Stimulated activated naive CD8-positive, alpha-beta T cell treated with anti-CD3 and anti-CD28 coated beads, Interleukin-15, Interleukin-2, amounts not matched to agents 100 ng/mL and 50 ng/mL, for 24 hours (primary cell): Measurements from ENCODE around the gene CDK19.
A peak's percentile ranks its signal among the peaks of the same experiment; 100 is the strongest.
"Not testable (repeated sequence)": the region's sequence is repeated elsewhere in the genome, so short reads cannot be mapped to it uniquely, and the experiment has no call there.

Experiments
- H3K27ac Mint-ChIP-seq: one replicate; pipeline ENCODE4 v1.8.0; 2021; ENCODE audit warnings: mild to moderate bottlenecking, mixed read lengths
- H3K27me3 Mint-ChIP-seq: one replicate; pipeline ENCODE4 v1.8.0; 2021; ENCODE audit warnings: mixed read lengths
- H3K36me3 Mint-ChIP-seq: one replicate; pipeline ENCODE4 v1.8.0; 2021; ENCODE audit warnings: low read depth, mixed read lengths
- H3K4me1 Mint-ChIP-seq: one replicate; pipeline ENCODE4 v1.8.0; 2021; ENCODE audit warnings: low read depth, mixed read lengths
- H3K4me3 Mint-ChIP-seq: one replicate; pipeline ENCODE4 v1.8.0; 2021; ENCODE audit warnings: mild to moderate bottlenecking, mixed read lengths
- H3K9me3 Mint-ChIP-seq: one replicate; pipeline ENCODE4 v1.8.0; 2021; ENCODE audit warnings: mixed read lengths

CDK19 gene

GRCh38 chr6:110799189-110799588 lies 16.1 kb downstream of the CDK19 start:
- Mint-ChIP-seq H3K9me3 (peaks cover 13% of the 10 kb centered on the region), H3K27ac (no peak overlapping the region), H3K4me3 (no peak overlapping the region), H3K27me3 (no peaks in the 10 kb centered on the region), H3K4me1 (peaks cover 15% of the 10 kb centered on the region), H3K36me3 (peaks cover 16% of the 10 kb centered on the region)

- Mint-ChIP-seq H3K36me3 (peaks cover 2% of the 10 kb centered on the region), H3K4me3 (no peak overlapping the region), H3K27me3 (no peaks in the 10 kb centered on the region), H3K27ac (no peak overlapping the region), H3K9me3 (peaks cover 4% of the 10 kb centered on the region), H3K4me1 (peaks cover 5% of the 10 kb centered on the region)
Measured at GRCh38 chr6:110795271-110795670, 20.0 kb downstream of the CDK19 start.

GRCh38 chr6:110786696-110787095 lies 28.6 kb downstream of the CDK19 start:
- Mint-ChIP-seq H3K27ac (no peak overlapping the region), H3K4me3 (no peak overlapping the region), H3K9me3 (peaks cover 3% of the 10 kb centered on the region), H3K27me3 (no peaks in the 10 kb centered on the region), H3K36me3 (peaks cover 8% of the 10 kb centered on the region), H3K4me1 (peaks cover 36% of the 10 kb centered on the region)

- Mint-ChIP-seq H3K27ac (no peak overlapping the region), H3K36me3 (peaks cover 8% of the 10 kb centered on the region), H3K4me1 (peaks cover 39% of the 10 kb centered on the region), H3K9me3 (peaks cover 3% of the 10 kb centered on the region), H3K27me3 (no peaks in the 10 kb centered on the region), H3K4me3 (no peak overlapping the region)
Measured at GRCh38 chr6:110786271-110786670, 29.0 kb downstream of the CDK19 start.

GRCh38 chr6:110784610-110784979 lies 30.7 kb downstream of the CDK19 start:
- H3K27me3 Mint-ChIP-seq = no peaks in the 10 kb centered on the region
- H3K36me3 Mint-ChIP-seq = peaks cover 8% of the 10 kb centered on the region
- peaks cover 43% of the 10 kb centered on the region for H3K4me1 Mint-ChIP-seq
- no peak overlapping the region for H3K4me3 Mint-ChIP-seq
- peaks cover 3% of the 10 kb centered on the region for H3K9me3 Mint-ChIP-seq
- H3K27ac Mint-ChIP-seq = no peak overlapping the region

GRCh38 chr6:110781522-110782214 lies 33.6 kb downstream of the CDK19 start:
- Mint-ChIP-seq H3K27me3 (no peaks in the 10 kb centered on the region), H3K27ac (no peak overlapping the region), H3K4me3 (no peak overlapping the region), H3K9me3 (no peaks in the 10 kb centered on the region), H3K36me3 (peaks cover 9% of the 10 kb centered on the region), H3K4me1 (peaks cover 47% of the 10 kb centered on the region)

GRCh38 chr6:110778333-110778732 lies 36.9 kb downstream of the CDK19 start:
- Mint-ChIP-seq H3K4me1 (peaks cover 28% of the 10 kb centered on the region), H3K27ac (no peak overlapping the region)

GRCh38 chr6:110777636-110778035 lies 37.6 kb downstream of the CDK19 start:
- no peaks in the 10 kb centered on the region for H3K9me3 Mint-ChIP-seq
- H3K4me1 Mint-ChIP-seq = peaks cover 21% of the 10 kb centered on the region
- no peak overlapping the region for H3K27ac Mint-ChIP-seq
- H3K27me3 Mint-ChIP-seq = no peaks in the 10 kb centered on the region
- peaks cover 9% of the 10 kb centered on the region for H3K36me3 Mint-ChIP-seq
- H3K4me3 Mint-ChIP-seq = no peak overlapping the region

More at GRCh38 chr6:110778333-110778732, 36.9 kb downstream of the CDK19 start:
- Mint-ChIP-seq H3K36me3 (peaks cover 9% of the 10 kb centered on the region), H3K9me3 (no peaks in the 10 kb centered on the region), H3K4me3 (no peak overlapping the region), H3K27me3 (no peaks in the 10 kb centered on the region)

- no peak overlapping the region for H3K27ac Mint-ChIP-seq
- H3K27me3 Mint-ChIP-seq = no peaks in the 10 kb centered on the region
- no peaks in the 10 kb centered on the region for H3K9me3 Mint-ChIP-seq
- peaks cover 21% of the 10 kb centered on the region for H3K36me3 Mint-ChIP-seq
- peaks cover 9% of the 10 kb centered on the region for H3K4me1 Mint-ChIP-seq
- H3K4me3 Mint-ChIP-seq = no peak overlapping the region
Measured at GRCh38 chr6:110776413-110776812, 38.9 kb downstream of the CDK19 start.

- H3K27me3 Mint-ChIP-seq = no peaks in the 10 kb centered on the region
- no peaks in the 10 kb centered on the region for H3K4me1 Mint-ChIP-seq
- peak overlapping the region; percentile 36 for H3K27ac Mint-ChIP-seq
- H3K36me3 Mint-ChIP-seq = peaks cover 16% of the 10 kb centered on the region
- no peak overlapping the region for H3K4me3 Mint-ChIP-seq
- H3K9me3 Mint-ChIP-seq = no peaks in the 10 kb centered on the region
Measured at GRCh38 chr6:110769923-110770322, 45.3 kb downstream of the CDK19 start.

GRCh38 chr6:110768057-110768456 lies 47.2 kb downstream of the CDK19 start:
- H3K9me3 Mint-ChIP-seq = no peaks in the 10 kb centered on the region
- H3K4me1 Mint-ChIP-seq = no peaks in the 10 kb centered on the region
- no peaks in the 10 kb centered on the region for H3K27me3 Mint-ChIP-seq
- peaks cover 21% of the 10 kb centered on the region for H3K36me3 Mint-ChIP-seq
- no peak overlapping the region for H3K4me3 Mint-ChIP-seq
- H3K27ac Mint-ChIP-seq = no peak overlapping the region

GRCh38 chr6:110761371-110761770 lies 53.9 kb downstream of the CDK19 start:
- Mint-ChIP-seq H3K36me3 (peaks cover 9% of the 10 kb centered on the region), H3K4me1 (peaks cover 6% of the 10 kb centered on the region), H3K27ac (no peak overlapping the region), H3K27me3 (no peaks in the 10 kb centered on the region), H3K4me3 (no peak overlapping the region), H3K9me3 (no peaks in the 10 kb centered on the region)

GRCh38 chr6:110760589-110760988 lies 54.7 kb downstream of the CDK19 start:
- Mint-ChIP-seq H3K4me3 (no peak overlapping the region), H3K27me3 (no peaks in the 10 kb centered on the region), H3K9me3 (no peaks in the 10 kb centered on the region), H3K36me3 (peaks cover 5% of the 10 kb centered on the region), H3K4me1 (peaks cover 6% of the 10 kb centered on the region), H3K27ac (no peak overlapping the region)

- H3K4me3 Mint-ChIP-seq, H3K9me3 Mint-ChIP-seq, H3K36me3 Mint-ChIP-seq, H3K4me1 Mint-ChIP-seq, H3K27ac Mint-ChIP-seq, H3K27me3 Mint-ChIP-seq: not testable (repeated sequence)
Measured at GRCh38 chr6:110760098-110760497, 55.2 kb downstream of the CDK19 start.

GRCh38 chr6:110757926-110758325 lies 57.3 kb downstream of the CDK19 start:
- no peaks in the 10 kb centered on the region for H3K27me3 Mint-ChIP-seq
- no peak overlapping the region for H3K27ac Mint-ChIP-seq
- no peak overlapping the region for H3K4me3 Mint-ChIP-seq
- no peaks in the 10 kb centered on the region for H3K36me3 Mint-ChIP-seq
- H3K4me1 Mint-ChIP-seq = peaks cover 6% of the 10 kb centered on the region
- H3K9me3 Mint-ChIP-seq = no peaks in the 10 kb centered on the region

GRCh38 chr6:110756817-110757216 lies 58.5 kb downstream of the CDK19 start:
- H3K4me1 Mint-ChIP-seq = peaks cover 6% of the 10 kb centered on the region
- H3K36me3 Mint-ChIP-seq = no peaks in the 10 kb centered on the region
- no peaks in the 10 kb centered on the region for H3K27me3 Mint-ChIP-seq
- no peaks in the 10 kb centered on the region for H3K9me3 Mint-ChIP-seq
- H3K4me3 Mint-ChIP-seq = no peak overlapping the region
- no peak overlapping the region for H3K27ac Mint-ChIP-seq
